GM21825 (cell line): ENCODE measurements around the gene DDIT4.
A peak's percentile ranks its signal among the peaks of the same experiment; 100 is the strongest.
"Not testable (repeated sequence)": the region's sequence is repeated elsewhere in the genome, so short reads cannot be mapped to it uniquely, and the experiment has no call there.

Source experiments
- ATAC-seq: cut with Tn5 transposase; IDR thresholded peaks from one replicate; pipeline ENCODE4 v1.9.1; 2021; ENCODE audit warnings: mild to moderate bottlenecking, moderate library complexity; ENCODE audit not compliant: unreplicated experiment

Gene DDIT4

DNA sequence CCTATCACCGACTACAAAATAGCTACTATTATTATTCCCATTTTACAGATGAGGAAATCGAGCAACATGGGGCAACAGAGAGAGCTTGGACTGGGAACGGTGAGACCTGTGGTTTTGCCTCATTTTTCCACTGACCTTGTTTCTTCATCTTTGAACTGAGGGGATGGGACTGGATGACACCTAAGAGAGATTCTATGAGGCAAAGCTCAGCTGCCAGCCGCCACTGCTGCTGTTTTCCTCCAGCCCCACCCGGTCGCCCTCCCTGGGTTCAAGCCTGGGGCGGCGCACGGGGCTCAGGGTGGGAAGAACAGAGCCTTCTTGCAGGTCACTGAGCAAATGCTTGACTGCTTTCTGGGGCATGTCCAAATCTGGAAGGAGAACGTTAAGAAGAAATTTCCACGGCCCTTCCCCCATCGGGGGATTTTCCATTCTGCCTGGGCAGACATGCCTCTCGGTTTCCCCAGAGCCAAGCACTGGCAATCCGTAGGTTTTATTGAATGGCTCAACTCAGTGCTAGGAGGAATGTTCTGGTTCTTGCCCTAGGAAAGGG, 12.3 kb downstream of the DDIT4 start:
- ATAC-seq: no peak

DNA sequence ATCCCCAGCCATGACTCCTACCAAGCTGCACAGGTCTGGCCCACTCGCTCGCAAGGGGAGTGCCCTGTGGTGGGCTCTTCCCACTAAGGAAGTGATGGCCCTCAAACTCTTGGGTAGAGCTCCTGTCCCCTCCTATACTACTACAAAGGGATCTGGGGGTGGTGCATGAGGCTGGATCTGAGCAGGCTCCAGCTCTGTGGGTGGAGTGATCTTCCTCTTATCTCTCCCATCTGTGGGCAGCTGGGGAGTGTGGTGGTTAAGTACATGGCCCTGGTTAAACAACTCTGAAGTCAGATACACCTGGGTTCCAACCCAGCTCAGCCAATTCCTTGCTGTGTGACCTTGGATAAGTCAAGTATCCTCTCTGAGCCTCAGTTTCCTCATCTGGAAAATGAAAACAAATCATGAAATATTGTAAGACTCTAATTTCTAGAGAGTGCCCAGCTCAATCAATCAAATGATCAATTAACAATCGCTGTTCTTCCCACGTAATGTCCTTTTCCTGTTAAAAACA, 17.4 kb downstream of the DDIT4 start:
- ATAC-seq: no peak

DNA sequence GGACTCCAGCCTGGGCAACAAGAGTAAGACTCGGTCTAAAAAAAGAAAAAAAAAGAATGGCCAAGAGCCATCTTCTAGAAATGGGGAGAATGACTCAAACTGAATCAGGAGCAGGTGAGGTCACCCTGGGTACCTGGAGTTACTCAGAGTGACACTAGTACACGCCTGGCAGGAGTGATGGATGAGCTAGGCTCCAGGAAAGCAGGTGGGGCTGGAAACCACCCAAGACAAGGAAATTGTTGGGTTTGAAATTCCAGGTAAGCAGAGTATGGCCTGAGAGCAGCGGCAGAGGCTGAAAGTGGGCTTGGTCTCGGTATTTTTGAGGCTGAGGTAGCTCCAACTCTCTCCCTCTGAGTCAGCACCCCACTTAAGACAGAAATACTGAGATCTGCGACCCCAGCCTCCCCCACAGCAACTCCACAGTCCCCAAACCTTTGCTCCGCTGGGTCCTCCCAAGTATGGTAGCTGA, 18.5 kb downstream of the DDIT4 start:
- no peak for ATAC-seq

DNA sequence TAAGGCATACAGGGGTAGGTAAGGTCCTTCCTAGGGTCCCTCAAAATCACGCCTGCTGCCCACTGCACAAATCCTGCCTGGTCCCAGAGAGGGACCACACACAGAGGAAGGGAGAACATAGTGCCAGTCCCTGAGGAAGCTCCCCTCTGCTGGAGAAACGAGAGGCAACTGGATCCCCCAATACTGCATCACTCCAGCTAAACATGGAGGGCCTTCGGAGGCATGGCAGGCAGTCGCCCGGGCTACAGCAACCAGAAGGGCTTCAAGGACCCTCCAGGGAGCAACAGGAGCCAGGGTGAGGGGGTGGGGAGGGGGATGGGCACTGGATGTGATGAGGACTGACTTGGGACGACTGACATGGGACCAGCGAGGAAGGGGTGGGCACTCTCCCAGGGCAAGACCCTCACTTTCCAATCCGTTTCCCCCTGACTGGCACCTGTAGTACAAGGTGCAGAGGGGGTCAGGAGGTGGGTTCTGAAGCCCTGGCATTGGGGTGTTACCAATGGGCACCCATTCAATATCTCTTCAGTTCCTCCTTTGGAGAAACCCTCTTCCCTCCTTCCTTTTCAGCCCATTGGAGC, 21.7 kb downstream of the DDIT4 start:
- no peak for ATAC-seq

- ATAC-seq: not testable (repeated sequence)
Observed at GRCh38 chr10:72296829-72297280, 23.1 kb downstream of the DDIT4 start.

GRCh38 chr10:72297281-72297804, 23.6 kb downstream of the DDIT4 start:
- peak; percentile 53 for ATAC-seq

GRCh38 chr10:72297805-72298591, 24.3 kb downstream of the DDIT4 start:
- ATAC-seq: peak; percentile 78

DNA sequence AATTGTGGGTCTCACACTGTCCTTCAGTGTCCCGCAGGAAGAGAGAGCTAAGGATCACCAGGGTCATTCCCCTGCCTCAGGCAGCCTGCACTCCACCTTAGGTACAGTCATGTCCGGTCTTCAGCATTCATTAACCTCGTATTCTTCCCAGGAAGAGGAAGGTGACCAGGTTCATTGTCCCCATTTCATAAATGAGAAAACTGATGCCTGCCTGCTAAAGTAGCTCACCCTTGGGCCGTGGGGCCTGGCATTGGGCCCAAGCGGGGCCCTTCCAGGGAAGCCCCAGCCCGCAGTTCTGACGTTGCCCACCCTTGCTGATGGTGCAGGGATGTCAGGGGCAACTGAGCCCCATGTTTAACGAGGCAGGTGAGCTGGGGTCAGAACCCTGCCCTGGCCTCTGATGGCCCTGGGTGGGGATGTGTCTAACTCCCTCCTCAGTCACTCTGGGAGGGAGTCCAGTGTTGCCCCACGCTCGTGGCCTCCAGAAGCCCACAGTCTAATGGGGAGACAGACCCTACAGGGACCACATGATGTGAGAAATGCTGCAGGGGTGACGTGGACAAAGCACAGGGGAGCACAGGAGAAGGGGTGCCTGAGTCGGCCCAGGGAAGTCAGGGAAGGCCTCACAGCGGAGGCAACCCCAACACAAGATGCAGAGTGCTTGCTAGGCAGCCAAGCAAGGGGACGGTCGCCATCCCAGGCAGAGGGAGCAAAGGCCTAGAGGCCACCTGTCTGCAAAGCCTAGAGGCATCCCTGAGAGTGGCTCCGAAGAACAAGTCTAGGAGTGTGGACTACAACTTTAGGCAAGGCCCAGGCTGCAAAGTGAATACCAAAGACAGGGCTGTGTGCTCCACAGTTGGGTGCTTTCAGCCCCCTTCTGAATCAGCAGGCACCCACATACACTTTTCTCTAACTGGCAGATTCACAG, 25.1 kb downstream of the DDIT4 start:
- ATAC-seq: no peak

GRCh38 chr10:72303424-72304128, 29.9 kb downstream of the DDIT4 start:
- no peak for ATAC-seq

DNA sequence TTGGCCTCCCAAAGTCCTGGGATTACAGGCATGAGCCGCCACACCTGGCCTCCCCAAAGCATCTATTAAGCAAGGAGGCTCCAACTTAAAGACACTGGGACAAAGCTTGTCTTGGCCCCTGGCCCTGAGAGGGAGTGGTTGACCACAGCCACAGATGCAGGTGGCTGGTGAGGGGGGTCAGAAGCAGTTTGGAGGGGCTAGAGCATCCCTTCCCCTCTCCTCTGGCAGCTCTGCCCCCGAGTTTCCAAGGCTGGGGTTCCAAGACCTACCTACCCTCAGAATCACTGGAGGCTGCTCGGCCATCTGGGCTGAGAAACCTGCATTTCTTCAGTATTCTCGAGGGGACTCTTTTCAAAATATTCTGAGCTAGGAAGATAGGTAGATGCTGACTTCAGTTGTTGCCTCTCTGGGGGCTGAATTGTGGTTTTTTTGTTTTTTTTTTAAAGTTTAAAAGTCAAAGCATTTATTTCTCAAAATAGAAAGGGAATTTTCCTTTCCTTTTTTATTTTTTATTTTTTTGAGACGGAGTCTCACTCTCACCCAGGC, 32.6 kb downstream of the DDIT4 start:
- ATAC-seq: no peak

DNA sequence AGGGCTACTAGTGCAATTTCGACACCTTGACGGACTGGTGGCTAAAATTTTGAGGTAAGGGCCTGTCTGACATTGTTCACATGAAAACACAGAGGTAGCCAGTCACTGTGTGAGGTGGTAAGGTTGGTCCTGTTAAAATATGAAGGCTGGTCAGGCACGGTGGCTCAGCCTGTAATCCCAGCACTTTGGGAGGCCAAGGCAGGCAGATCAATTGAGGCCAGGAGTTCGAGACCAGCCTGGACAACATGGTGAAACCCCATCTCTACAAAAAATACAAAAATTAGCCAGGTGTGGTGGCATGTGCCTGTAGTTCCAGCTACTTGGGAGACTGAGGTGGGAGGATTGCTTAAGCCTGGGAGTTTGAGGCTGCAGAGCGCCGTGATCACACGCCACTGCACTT, 34.0 kb downstream of the DDIT4 start:
- not testable (repeated sequence) for ATAC-seq

- ATAC-seq: no peak
Observed at GRCh38 chr10:72308320-72308987, 34.7 kb downstream of the DDIT4 start.

- ATAC-seq: no peak
Observed at GRCh38 chr10:72309290-72310240, 35.8 kb downstream of the DDIT4 start.

DNA sequence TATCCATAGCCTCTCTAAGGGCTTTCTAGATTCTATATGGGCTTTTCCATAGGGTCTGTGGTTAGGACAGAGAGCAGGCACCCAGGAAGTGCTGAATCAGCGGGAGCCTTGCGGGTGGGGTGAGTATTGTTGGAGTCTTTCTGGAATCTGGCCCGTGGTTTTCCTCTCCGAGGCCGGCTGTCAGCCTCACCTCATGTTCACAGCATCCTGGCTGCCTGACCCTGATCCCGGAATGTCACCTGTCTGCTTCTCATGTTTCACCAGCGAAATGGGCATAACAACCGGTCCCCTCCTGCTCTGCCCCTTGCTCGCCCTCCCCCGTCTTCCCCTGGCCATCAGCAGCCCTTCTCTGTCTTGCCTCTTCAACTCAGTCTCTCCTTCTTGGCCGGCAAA, 36.5 kb downstream of the DDIT4 start:
- no peak for ATAC-seq

GRCh38 chr10:72310636-72311035, 36.9 kb downstream of the DDIT4 start:
- ATAC-seq: no peak

- no peak for ATAC-seq
Observed at GRCh38 chr10:72311667-72312066, 37.9 kb downstream of the DDIT4 start.

DNA sequence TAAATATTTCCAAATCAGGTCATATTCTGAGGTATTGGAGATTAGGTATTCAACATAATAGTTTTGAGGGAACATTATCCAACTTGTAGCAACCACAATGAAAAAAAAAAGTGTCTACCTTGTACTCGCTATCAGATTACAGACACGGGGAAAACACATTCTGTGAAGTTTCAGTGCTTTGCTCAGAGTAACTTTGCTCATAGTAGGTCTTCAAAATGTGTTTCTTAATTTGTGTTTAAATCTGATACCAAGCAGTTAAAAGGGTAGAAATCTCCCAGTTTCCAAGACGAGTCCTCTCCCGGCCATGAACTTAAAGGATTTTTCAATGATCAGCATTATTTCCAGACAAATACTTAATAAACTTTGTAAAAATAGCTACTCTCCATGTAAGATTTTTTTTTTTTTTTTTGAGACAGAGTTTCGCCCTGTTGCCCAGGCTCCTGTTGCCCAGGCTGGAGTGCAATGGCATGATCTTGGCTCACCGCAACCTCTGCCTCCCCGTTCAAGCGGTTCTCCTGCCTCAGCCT, 39.2 kb downstream of the DDIT4 start:
- ATAC-seq: no peak

DNA sequence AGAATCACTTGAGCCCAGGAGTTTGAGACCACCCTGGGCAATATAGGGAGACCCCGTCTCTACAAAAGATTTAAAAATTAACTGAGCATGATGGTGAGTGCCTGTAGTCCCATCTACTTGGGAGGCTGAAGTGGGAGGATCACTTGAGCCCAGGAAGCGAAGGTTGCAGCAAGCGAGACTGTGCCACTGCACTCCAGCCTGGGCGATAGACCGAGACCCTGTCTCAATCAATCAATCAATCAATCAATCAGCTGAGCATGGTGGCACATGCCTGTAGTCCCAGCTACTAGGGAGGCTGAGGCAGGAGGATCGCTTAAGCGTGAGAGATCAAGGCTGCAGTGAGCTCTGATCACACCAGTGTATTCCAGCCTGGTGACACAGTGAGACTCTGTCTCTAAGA, 40.5 kb downstream of the DDIT4 start:
- ATAC-seq: no peak
